ENCODE results near the gene SOCS3.

DNA sequence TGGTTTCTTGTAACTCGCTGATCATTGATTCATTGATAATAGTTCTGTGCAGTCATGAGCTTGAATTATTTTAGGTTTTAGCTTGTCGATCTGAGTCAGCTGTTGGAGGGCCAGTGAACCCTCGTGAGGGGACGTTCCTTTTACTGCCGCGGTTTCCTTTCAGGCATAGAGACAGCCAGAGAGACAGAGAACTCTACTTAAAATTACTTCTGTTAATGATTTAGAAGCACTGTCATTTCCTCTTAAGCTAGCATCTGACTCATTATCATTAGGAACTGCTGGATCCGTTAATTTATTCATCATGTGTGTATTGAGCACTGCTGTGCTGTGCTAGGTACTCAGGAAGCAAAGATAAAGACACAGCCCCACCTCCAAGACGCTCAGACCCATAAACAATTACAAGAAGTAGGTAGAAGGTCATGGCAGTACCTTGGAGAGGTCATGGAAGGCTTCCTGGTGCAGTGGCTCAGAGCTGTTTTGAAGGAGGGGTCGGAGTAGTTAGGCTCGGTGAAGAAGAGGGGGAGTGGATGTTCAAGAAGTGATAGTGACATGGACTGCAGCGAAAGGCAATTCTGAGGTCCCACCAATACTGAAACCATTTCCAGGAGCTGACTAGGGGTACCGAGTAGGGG is 21.8 kb upstream of the SOCS3 start:
- TF ChIP-seq, protein P1, sequence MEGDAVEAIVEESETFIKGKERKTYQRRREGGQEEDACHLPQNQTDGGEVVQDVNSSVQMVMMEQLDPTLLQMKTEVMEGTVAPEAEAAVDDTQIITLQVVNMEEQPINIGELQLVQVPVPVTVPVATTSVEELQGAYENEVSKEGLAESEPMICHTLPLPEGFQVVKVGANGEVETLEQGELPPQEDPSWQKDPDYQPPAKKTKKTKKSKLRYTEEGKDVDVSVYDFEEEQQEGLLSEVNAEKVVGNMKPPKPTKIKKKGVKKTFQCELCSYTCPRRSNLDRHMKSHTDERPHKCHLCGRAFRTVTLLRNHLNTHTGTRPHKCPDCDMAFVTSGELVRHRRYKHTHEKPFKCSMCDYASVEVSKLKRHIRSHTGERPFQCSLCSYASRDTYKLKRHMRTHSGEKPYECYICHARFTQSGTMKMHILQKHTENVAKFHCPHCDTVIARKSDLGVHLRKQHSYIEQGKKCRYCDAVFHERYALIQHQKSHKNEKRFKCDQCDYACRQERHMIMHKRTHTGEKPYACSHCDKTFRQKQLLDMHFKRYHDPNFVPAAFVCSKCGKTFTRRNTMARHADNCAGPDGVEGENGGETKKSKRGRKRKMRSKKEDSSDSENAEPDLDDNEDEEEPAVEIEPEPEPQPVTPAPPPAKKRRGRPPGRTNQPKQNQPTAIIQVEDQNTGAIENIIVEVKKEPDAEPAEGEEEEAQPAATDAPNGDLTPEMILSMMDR (IDR thresholded peaks at IDR 0.05), result no peak
- TF ChIP-seq TCF7L2 (IDR thresholded peaks at IDR 0.05; ENCODE audit: low read depth, low read length) (no peak), POLR2AphosphoS5 (IDR thresholded peaks at IDR 0.05; ENCODE audit: low read depth, low read length) (no peak), SIN3A (IDR thresholded peaks at IDR 0.05; ENCODE audit: borderline replicate concordance, insufficient read depth, low read depth, low read length) (no peak)
- TF ChIP-seq, protein P2, sequence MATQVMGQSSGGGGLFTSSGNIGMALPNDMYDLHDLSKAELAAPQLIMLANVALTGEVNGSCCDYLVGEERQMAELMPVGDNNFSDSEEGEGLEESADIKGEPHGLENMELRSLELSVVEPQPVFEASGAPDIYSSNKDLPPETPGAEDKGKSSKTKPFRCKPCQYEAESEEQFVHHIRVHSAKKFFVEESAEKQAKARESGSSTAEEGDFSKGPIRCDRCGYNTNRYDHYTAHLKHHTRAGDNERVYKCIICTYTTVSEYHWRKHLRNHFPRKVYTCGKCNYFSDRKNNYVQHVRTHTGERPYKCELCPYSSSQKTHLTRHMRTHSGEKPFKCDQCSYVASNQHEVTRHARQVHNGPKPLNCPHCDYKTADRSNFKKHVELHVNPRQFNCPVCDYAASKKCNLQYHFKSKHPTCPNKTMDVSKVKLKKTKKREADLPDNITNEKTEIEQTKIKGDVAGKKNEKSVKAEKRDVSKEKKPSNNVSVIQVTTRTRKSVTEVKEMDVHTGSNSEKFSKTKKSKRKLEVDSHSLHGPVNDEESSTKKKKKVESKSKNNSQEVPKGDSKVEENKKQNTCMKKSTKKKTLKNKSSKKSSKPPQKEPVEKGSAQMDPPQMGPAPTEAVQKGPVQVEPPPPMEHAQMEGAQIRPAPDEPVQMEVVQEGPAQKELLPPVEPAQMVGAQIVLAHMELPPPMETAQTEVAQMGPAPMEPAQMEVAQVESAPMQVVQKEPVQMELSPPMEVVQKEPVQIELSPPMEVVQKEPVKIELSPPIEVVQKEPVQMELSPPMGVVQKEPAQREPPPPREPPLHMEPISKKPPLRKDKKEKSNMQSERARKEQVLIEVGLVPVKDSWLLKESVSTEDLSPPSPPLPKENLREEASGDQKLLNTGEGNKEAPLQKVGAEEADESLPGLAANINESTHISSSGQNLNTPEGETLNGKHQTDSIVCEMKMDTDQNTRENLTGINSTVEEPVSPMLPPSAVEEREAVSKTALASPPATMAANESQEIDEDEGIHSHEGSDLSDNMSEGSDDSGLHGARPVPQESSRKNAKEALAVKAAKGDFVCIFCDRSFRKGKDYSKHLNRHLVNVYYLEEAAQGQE (IDR thresholded peaks at IDR 0.05; ENCODE audit: insufficient read depth in 1 of 2, low read depth in 2 of 2, low read length in 1 of 2), result peak; percentile 63 to 76; a peak in 3 of 4 replicates
